Stimulated activated naive CD8-positive, alpha-beta T cell treated with anti-CD3 and anti-CD28 coated beads, Interleukin-15, Interleukin-2, amounts not matched to agents 100 U/mL and 50 U/mL, for 24 hours (primary cell): ENCODE results near the gene TECPR2.
"Not testable (repeated sequence)": the region's sequence is repeated elsewhere in the genome, so short reads cannot be mapped to it uniquely, and the experiment has no call there.

Experiments used
- ATAC-seq: fragments of 150-1000 bp; cut with Tn5 transposase; one replicate; pipeline ENCODE4 v1.10.0; 2021
- DNase-seq: peaks from one replicate; pipeline ENCODE4 v3.0.0; 2021

Gene TECPR2, protein sequence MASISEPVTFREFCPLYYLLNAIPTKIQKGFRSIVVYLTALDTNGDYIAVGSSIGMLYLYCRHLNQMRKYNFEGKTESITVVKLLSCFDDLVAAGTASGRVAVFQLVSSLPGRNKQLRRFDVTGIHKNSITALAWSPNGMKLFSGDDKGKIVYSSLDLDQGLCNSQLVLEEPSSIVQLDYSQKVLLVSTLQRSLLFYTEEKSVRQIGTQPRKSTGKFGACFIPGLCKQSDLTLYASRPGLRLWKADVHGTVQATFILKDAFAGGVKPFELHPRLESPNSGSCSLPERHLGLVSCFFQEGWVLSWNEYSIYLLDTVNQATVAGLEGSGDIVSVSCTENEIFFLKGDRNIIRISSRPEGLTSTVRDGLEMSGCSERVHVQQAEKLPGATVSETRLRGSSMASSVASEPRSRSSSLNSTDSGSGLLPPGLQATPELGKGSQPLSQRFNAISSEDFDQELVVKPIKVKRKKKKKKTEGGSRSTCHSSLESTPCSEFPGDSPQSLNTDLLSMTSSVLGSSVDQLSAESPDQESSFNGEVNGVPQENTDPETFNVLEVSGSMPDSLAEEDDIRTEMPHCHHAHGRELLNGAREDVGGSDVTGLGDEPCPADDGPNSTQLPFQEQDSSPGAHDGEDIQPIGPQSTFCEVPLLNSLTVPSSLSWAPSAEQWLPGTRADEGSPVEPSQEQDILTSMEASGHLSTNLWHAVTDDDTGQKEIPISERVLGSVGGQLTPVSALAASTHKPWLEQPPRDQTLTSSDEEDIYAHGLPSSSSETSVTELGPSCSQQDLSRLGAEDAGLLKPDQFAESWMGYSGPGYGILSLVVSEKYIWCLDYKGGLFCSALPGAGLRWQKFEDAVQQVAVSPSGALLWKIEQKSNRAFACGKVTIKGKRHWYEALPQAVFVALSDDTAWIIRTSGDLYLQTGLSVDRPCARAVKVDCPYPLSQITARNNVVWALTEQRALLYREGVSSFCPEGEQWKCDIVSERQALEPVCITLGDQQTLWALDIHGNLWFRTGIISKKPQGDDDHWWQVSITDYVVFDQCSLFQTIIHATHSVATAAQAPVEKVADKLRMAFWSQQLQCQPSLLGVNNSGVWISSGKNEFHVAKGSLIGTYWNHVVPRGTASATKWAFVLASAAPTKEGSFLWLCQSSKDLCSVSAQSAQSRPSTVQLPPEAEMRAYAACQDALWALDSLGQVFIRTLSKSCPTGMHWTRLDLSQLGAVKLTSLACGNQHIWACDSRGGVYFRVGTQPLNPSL (N-terminal part only)

DNA sequence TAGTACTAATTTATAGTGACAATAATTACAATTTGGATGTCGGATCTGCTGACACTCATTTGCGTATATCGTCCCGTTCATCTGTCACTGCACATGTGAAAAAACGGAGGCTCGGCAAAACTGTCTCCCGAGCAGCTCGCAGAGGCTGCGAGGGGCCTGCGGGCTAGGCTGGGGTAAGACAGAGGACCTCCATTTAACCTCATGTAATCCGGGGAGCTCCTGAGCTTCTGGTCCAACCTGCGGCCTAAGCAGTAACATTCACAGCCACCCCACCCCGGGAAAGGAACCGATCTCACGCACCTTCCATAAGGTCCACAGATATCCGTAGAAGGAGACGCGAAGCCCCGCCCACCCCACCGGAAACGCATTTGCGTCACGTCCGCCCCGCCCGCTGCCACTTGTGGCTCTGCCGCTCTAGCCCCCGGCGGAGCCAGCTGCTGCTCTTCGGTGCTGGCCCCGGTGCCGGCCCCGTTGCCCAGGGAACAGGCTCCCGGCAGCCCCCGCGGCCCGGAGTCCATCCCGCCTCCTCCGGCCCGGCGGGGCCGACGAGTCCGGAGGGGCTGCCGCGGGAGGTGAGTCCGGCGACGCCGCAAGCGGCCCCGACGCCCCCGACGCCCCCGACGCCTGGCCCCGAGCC lies at the start of gene TECPR2, which contains the start of gene CINP:
TECPR2 (plus strand) TSS at position 397 of the 637 bp plus-strand sequence. CDS start 13,781 bp downstream, outside the sequence.
CINP (minus strand) TSS at position 346 of the 637 bp plus-strand sequence; CDS start at position 307, 39 bp downstream.
- ATAC-seq (peak; percentile 76), DNase-seq (peak; percentile 98)

DNA sequence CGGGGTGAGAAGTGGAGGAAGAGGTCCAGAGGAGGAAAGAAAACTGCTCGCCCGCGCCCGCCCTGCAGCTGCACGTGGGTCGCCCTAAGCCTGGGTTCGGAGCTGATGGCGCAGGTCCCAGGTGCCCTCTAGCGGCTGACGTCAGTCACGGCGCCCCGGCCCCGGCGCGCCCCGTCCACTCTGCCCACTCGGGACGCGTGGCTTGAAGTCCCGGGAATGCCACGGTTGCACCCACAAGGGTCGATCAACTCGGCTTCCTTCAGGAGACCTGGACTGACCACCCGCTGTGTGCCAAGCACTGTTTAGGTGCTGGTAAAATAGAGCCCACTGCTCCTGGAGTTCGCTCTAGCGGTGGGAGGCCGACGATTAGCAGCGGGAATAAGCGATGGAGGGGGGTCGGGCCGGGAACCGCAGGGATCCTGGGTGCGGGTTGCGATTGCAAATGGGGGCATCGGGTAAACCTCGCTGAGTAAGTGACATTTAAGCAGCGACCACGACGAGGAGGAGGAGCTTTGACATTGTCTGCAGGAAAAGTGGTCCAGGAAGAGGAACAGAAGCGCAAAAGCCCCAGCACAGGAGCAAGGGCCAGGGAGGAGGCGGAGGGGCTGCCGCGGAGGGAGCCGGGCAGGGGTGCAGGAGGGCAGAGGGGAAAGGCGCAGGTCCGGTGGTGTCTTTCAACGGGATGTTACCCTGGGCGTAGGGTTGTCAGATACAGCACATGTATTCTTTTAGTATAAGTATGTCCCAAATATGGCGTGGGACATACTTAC lies 48.3 kb upstream of the TECPR2 start:
- ATAC-seq (peak; percentile 69), DNase-seq (peak; percentile 88)

DNA sequence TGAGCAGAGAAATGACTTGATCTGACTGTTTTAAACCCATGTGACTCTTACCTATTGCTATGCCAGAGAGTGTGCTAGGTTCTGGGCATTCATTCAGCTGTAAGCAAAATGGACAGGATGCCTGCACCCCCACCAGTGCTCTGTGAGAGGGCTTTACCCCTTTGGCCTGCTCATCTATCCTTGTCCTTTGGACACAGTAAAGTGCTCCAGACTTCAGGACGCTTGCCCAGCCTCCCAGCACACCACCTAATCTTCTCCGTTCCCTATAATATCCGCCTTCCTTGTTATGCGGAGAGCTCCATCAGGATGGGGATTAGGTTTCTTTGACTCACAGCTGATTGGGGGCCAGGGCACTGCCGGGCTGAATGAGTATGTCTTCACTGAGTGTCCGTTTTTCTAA lies 47.6 kb upstream of the TECPR2 start:
- no peak for DNase-seq
- no peak for ATAC-seq

DNA sequence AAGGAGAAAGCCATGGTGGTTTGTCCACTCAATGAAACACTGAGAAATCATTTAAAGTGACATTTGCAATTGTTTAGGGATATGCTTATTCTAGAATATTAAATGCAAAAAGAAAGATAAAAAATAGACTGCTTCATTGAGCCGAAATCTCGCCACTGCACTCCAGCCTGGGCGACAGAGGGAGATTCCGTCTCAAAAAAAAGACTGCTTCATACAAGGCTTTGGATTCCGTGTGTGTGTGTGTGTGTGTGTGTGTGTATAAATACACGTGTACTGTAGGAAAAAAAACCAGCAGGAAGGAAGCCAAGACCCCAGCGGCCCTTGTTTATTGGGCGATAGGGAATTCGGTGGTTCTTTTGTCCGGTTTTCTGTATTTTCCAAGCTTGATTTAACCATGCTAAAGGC lies 46.4 kb upstream of the TECPR2 start:
- DNase-seq (no peak), ATAC-seq (no peak)

DNA sequence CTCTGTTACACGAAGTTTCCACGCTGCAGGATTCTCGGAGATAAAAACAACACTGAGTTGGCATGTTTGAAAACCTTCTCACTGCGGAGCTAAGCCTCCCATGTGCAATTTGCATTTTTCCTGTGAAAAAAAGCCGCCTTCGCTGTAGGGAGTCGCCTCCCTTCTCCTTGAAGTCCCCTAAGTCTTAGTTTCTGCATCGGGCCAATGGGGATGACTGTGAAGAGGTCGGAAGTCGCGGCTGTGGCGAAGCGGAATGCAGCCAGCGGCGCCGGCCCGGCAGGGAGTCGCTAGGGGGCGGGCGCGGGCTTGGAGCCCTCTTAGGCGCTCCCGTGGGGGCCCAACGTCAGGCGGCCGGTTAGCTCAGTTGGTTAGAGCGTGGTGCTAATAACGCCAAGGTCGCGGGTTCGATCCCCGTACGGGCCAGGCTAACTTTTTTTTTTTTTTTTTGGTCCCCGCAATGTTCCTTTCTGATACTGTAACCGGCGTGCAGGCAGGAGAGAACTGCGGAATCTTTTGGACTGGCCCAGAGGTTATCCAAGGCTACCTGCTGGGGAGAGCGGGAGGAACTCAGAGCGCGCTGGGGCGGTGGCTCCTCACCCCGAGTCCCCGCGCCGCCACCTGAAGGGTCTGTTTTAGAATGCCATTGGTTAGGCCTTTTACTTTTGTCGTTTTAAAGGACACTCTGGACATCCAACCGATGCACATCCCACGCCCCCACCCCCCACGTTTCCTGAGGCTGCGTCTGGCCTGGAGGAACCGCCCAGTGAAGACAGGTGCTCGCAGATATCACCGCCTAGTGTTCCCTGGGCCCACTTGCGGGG lies 45.8 kb upstream of the TECPR2 start:
- DNase-seq (peak; percentile 94), ATAC-seq (peak; percentile 77)

DNA sequence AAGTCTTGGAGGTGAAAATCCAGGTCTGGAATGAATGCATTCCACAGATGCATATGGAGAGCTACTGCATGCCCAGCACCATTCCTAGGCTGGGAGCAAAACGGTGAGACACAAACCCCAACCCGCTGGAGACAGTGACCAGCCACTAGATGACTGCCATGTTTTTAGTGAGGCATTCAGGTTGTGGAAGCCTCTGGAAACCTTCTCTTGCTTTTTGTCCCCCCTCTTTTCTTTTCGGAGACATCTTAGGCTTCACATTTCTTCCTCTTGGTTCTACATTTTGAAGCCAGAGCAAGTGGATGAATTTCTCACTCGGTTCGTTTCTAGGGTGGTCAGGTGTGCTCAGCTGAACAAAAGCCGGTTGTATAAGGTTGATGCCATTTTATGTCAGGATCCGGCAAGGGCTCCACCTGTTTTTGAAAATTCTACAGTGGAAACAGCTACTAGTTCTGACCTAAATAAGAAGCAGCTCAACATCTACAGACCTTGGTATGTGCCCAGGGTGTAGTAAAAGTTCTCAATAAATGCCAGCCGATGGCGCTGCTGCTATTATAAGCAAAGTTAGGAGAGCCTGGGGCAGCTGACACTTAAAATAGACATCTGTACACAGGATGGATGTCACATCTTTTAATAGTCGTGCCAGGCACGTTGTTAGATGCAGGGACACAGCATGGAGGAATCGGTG lies 45.0 kb upstream of the TECPR2 start:
- ATAC-seq (no peak), DNase-seq (no peak)

DNA sequence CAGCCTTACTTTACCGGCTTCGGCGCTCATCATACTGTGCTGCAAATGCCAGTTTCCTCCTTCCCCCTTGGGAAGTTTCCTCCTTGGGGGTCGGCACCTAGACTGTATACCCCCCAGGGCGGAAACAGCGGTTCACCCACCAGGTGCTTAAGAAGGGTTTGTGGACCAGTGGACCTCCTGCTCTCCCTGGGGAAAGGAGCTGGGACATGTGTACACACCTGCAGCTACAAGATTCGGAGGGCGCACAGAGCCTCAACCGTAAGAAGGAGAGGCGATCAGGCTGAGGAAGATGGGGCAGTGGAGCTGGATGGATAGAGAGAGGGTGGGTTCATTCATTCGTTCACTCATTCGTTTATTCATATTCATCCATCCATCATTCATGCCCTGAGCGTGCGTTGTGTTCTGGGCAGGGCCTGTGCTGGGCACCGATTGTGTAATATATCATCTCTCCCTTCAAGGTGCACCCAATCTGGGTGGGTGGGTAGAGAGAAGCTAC lies 43.9 kb upstream of the TECPR2 start:
- ATAC-seq (no peak), DNase-seq (no peak)

DNA sequence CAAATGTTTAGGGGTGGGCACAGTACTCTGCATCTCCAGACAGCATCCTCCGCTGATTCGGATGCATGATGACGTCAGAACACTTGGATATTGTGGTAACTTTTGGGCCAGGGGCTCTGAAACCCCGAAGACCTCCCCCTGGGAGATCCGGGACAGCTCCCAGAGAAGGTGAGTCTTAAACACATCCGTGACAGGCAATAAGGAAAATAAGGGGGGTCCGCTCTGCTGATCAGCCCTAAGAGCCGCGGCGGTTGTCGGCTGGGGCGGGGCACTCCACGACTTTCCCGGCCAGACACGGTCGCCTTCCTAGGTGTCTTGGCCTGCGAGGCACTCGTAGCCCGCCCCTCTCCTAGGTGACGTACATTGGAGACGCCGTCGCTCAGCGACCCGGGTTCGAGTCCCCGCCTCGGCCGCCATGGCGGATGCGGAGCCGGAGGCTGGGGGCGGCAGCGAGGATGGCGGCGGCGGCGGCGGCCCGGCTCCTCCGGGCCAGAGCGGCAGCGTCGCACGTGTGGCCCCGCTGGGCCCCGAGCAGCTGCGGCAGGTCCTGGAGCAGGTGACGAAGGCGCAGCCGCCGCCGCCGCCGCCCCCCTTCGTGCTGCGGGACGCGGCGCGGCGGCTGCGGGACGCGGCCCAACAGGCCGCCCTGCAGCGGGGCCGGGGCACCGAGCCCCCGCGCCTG lies 43.2 kb upstream of the TECPR2 start, which contains the start of gene ZNF839:
ZNF839 (plus strand) TSS at position 396 of the 682 bp plus-strand sequence; CDS start at position 416, 20 bp downstream.
- peak; percentile 81 for ATAC-seq

DNA sequence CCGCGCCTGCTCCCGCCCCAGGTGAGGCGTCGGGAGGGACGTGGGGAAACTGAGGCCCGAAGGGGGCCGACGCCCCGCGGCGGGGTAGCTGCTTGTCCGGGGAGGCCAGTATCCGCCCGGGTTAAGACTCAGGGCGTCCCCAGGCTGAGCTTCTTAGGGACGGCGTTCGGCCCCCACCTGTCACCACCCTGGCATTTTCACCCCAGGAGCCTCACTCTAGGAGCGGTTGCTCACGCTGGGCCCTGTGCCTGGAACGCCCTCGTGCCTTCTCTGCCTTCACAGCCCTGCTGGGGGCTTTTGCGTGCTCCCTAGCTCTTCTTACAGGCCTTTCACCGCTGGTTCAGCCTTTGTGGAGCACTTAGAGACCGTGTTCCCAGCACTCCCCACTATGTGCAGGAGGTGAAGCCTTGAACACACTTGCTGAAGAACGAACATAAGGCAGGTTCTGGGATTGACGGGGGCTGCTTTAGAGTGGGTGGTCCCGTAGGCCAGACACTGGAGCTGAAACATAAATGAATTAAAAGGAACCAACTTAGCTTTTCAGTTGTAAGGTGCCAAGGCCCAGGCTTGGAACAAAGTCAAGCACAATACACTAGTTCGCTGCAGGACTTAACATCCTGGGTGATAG lies 42.6 kb upstream of the TECPR2 start:
- ATAC-seq (peak; percentile 22), DNase-seq (peak; percentile 43)

More for the DNA sequence above, 43.2 kb upstream of the TECPR2 start, which contains the start of gene ZNF839:
- peak; percentile 98 for DNase-seq

DNA sequence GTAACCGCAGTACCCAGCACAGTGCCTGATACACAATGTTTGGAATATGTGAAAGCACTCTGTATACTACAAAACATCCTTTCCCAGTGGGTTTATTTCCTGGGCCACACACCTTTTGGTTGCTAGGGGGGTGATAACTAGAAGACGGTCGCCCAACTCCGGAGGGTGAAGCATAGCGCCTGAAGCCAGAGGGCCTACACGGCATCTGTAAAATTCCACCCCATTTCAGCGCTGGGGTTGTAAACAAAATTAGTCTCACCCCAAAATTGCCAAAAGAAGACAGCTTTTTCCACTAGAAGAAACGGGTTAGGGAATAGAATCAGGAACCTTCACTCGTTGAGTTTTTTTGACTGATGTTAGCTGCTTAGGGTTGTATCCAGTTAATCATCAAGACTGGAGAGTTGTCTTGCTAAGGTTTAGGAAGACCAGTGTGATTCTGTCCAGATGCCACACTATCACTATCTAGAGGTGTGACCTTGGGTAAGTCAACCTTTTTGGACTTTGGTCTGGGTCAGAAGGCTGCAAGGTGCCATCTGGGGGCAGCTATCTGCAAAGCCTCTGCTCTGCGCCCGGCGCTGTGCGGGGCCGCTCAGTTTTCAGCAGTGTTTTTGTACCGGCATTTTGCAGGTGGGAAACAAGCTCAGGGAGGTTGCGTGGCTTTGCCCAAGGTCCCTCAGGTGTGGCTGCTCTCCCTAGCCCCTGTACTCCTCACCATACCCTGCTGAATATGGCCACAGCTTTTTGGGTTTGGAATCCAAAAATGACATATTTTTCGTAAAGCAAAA lies 41.9 kb upstream of the TECPR2 start:
- ATAC-seq (no peak), DNase-seq (no peak)

DNA sequence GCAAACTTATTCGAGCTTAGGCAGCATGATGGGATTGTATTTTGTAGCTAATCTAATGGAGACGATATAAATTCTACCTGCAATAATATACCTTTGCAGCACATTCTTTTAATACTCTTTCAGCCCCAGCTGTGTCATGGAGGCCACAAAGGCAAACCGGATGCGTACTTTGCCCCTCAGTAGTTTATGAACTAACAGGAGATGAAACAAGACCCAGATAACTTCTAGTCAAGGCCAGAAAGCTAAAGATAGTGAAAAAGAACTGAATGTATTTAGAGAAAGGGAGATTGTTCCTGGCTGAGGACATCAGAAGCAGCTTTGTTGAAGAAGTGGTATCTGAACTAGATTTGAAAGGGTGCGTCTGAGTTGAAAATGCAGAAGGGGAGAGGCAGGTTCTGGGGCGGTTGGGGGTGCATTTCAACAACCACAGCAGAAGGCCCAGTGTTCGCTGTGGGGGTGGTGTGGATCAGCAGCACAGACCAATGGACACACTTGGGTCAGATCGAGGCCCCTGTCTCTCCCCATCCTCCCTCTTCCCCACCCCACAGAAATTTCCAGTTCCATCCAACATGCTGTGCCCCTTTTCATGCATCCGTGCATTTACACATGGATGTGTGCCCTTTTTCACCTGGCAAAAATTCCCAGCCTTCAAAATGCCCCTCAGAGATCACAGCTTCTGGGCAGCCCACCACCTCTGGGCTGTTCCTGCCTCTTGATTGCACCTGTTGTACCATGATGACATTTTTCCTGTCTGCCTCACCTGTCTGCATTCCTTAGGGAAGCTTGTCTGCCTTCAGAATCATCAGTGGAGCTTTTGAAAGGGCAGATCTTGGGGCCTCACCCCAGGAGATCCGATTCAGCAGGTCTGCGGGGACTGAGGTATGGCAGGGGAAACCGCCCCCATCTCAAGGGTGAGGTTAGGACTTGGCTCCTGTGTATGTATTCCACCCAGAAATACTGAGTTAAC lies 41.0 kb upstream of the TECPR2 start:
- ATAC-seq (no peak), DNase-seq (no peak)

DNA sequence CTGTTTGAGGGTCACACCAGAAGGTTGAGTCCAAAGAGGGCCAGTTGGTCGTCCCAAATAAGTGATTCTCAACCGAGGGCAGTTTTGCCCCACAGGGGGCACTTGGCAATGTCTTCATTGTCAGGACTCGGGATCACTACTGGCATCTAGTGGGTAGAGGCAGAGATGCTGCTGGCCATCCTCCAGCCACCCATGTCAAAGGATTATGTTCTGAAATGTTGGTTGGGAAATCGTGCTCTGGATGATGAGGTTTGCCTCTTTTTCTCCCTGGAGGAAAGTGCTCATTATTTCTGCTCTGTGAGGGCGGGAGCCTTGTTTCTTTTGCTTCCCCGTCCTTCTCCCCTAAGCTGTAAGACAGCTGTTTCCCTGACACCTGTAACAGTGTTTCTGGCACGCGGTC lies 39.6 kb upstream of the TECPR2 start:
- DNase-seq (peak; percentile 37), ATAC-seq (no peak)

DNA sequence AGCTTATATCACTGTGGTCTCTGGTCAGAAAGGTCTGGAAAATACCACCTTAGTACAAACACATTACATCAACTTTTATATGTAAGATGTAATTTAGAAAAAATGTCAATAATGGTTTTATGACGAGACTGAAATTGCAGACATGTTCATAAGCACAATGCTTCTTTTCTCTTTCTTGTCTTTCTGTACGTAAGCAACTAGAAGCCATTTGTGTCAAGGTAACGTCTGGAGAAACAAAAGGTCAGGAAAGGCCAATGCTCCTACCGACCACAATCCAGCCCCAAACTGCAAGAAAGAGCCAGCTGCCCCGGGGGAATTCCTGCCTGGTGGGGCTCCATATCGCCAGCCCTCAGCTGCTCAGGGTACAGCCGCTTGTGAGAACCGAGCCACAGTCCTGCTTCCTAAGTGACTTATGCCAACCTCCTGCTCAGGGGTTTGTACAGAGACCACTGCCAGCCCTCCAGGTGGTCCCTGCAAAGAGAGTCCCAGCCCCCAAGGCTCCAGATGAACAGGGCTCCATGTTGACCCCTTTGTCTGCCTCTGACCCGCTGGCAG lies 36.9 kb upstream of the TECPR2 start:
- ATAC-seq: no peak
- no peak for DNase-seq

DNA sequence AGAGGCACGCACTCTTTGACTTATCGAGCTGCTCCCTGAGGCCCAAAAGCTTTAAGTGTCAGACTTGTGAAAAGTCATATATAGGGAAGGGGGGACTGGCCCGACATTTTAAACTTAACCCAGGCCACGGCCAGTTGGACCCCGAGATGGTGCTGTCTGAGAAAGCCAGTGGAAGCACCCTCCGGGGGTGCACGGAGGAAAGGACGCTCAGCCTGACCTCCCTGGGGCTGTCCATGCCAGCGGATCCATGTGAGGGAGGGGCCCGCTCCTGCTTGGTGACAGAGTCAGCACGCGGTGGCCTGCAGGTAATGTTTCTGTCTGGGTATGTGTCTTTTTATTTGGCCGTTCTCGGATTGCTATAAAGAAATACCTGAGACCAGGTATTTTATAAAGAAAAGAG lies 36.2 kb upstream of the TECPR2 start:
- ATAC-seq: no peak
- no peak for DNase-seq

DNA sequence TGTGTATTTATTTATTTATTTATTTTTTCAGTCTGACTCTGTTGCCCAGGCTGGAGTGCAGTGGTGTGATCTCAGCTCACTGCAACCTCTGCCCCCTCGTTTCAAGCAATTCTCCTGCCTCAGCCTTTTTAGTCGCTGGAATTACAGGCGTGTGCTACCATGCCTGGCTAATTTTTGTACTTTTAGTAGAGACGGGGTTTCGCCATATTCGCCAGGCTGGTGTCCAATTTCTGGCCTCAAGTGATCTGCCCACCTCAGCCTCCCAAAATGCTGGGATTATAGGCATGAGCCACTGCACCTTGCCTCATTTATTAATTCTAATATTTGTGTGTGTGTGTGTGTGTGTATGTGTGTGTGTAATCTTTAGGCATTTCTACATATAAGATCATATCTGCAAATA lies 33.4 kb upstream of the TECPR2 start:
- DNase-seq, ATAC-seq: not testable (repeated sequence)
